ENCODE data around the gene MTRF1.
"Not testable (repeated sequence)": the region's sequence is repeated elsewhere in the genome, so short reads cannot be mapped to it uniquely, and the experiment has no call there.

The MTRF1 gene

DNA sequence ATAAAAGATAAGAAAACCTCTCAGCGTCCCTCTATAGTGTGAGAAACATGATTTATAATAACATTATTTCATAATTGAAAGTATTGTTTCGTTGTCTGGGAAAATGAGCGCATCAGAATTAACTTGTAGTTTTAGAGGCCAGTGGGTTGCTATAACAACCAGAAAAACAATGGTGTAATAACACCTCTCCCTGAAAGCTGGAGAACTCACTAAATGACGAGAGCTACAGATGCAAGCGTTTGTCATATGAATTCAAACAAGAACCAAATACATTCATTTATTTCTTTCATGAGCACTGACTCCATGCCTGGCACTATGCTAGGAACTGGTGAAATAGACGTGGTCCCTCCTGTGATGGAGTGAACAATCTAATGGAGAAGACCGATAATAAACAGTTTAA is 85.3 kb downstream of the MTRF1 start:
- no peak for DNase-seq (ENCODE audit: low read depth in 2 of 2, low spot score in 1 of 2)

DNA sequence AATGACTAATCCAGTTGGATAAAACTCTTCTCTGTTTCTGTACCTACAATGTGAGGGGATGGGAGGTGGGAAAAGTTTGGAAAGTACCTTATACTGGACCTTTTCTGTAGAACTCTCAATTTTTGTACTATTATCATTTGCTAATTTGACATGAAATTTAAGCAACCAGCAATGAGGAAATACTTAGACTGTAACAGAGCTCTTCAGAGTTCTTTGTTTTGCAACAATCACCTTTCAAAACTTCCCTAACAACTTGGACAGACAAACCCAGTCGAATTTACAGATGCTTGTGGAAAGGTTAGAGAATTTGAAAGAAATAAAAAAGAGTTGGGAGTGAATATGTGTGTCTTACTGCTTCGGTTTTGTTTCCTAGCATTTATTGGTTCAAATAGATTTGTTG is 85.8 kb downstream of the MTRF1 start:
- DNase-seq (ENCODE audit: low read depth in 2 of 2, low spot score in 1 of 2): no peak

DNA sequence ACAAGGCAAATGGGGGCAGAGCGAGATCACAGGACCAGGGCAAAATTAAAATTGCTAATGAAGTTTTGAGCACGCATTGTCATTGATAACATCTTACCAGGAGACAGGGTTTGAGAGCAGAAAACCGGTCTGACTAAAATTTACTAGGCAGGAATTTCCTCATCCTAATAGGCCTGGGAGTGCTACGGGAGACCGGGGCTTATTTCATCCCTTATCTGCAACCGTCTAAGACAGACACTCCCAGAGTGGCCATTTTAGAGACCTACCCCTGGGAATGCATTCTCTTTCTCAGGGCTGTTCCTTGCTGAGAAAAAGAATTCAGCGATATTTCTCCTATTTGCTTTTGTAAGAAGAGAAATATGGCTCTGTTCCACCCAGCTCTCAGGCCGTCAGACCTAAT is 87.8 kb downstream of the MTRF1 start:
- not testable (repeated sequence) for DNase-seq (ENCODE audit: low read depth in 2 of 2, low spot score in 1 of 2)
